ENCODE results near the gene TECPR1. TPM values are rescaled to one million over a fixed set of nuclear protein-coding genes. Genes with fewer than 3 reads are reported as not detected.

TECPR1 gene
- total RNA-seq, 1 experiment from 2014 or later = 13.9 TPM

DNA sequence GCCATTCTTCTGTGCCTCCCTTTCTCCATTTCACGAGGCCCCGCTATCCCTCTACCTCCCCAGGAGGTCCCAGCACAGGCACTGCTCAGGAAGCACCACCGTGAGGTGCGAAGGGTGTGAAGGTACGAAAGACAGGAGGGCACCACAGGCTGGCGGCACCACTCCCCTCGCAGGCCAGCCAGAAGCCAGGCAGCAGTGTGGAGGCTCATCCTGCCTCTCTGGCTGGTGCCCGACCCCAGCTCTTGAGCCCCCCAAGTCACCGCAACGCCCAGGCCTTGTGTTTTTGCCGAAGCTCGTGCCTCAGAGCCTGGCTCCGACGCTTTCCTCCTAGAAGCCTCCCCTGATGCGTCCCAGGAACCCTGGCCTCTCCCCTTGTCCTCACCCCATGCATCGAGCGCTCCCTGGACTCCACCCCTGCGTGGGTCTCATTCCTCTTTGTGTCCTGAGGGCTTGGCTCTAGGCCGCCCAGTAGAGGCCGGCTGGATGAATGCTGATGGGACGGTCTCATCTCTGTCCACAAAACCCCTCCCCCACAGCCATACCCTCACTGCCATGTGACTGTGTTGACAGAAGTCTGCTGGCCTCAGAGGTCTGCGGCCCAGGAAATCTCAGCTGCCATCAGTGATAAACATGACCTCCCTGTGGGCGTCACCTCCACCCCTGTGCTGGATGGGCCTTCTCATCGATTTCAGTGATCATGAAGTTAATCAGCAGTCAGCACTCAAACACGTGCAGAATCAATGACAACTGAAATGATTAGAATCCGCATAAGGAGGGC is 48.8 kb upstream of the TECPR1 start:
- no peak overlapping the region for H2BK20ac ChIP-seq (ENCODE audit: low read depth, low read length, poor library complexity, severe bottlenecking)
- Mint-ChIP-seq H3K4me1 (peaks cover 12 to 20% of the 10 kb centered on the region in 2 experiments), H3K4me3 (no peak overlapping the region; a peak in 1 of 5 replicates), H3K36me3 (ENCODE audit: insufficient read depth in 1 of 3, low read depth in 3 of 3) (peaks cover 28 to 58% (median 55%) of the 10 kb centered on the region in 3 experiments; a peak in 6 of 7 replicates), H3K9me3 (no peaks in the 10 kb centered on the region), H3K27me3 (ENCODE audit: low read depth) (no peaks in the 10 kb centered on the region), H3K27ac (peak overlapping the region; percentile 61 to 83 (median 72); a peak in 4 of 7 replicates)
- H4K20me1 ChIP-seq (ENCODE audit: control insufficient read depth, insufficient read depth, insufficient read length) = peaks cover 2% of the 10 kb centered on the region
- H3K23me2 ChIP-seq (ENCODE audit: insufficient read length, low read depth, low read length, poor library complexity, severe bottlenecking) = no peaks in the 10 kb centered on the region
- no peak overlapping the region for H3K23ac ChIP-seq (ENCODE audit: insufficient read length, low read depth, low read length)
- H2BK15ac ChIP-seq (ENCODE audit: low read depth, low read length) = no peak overlapping the region
- no peak overlapping the region for H2AK5ac ChIP-seq (ENCODE audit: insufficient read length, low read length)
- H3K79me1 ChIP-seq (ENCODE audit: insufficient read depth, low read depth, low read length, poor library complexity, severe bottlenecking) = no peaks in the 10 kb centered on the region
- H3K9me3 ChIP-seq (ENCODE audit: control insufficient read depth, low read depth, low read length) = no peaks in the 10 kb centered on the region
- no peak overlapping the region for H3K4ac ChIP-seq (ENCODE audit: low read depth, low read length)
- no peak overlapping the region for H2BK12ac ChIP-seq (ENCODE audit: insufficient read length, low read depth, low read length)
- no peak overlapping the region for H3K27ac ChIP-seq (ENCODE audit: insufficient read length, low read depth, low read length)
- no peak for DNase-seq
- H3K4me2 ChIP-seq (ENCODE audit: insufficient read depth, insufficient read length, low read length) = no peak overlapping the region
- peaks cover 3% of the 10 kb centered on the region; the same call in 1 of the 2 replicates for H3K4me1 ChIP-seq (ENCODE audit: insufficient read depth, low read length)
- H3T11ph ChIP-seq (ENCODE audit: low read length) = no peak overlapping the region
- no CpG with 5 or more reads among the region's 26 CpGs for WGBS (ENCODE audit: extremely low coverage, insufficient read length, low lambda C conversion rate)
- H4K91ac ChIP-seq (ENCODE audit: insufficient read length, low read depth, low read length) = no peak overlapping the region
- H3K56ac ChIP-seq (ENCODE audit: insufficient read length, low read depth, low read length) = no peak overlapping the region
- no peak overlapping the region for H4K5ac ChIP-seq (ENCODE audit: insufficient read length, low read depth, low read length)
- H3K14ac ChIP-seq (ENCODE audit: insufficient read depth, low read length) = no peak overlapping the region; the same call in 1 of the 2 replicates
- H2AFZ ChIP-seq (ENCODE audit: low read length) = no peak overlapping the region
- TF ChIP-seq, protein P1, sequence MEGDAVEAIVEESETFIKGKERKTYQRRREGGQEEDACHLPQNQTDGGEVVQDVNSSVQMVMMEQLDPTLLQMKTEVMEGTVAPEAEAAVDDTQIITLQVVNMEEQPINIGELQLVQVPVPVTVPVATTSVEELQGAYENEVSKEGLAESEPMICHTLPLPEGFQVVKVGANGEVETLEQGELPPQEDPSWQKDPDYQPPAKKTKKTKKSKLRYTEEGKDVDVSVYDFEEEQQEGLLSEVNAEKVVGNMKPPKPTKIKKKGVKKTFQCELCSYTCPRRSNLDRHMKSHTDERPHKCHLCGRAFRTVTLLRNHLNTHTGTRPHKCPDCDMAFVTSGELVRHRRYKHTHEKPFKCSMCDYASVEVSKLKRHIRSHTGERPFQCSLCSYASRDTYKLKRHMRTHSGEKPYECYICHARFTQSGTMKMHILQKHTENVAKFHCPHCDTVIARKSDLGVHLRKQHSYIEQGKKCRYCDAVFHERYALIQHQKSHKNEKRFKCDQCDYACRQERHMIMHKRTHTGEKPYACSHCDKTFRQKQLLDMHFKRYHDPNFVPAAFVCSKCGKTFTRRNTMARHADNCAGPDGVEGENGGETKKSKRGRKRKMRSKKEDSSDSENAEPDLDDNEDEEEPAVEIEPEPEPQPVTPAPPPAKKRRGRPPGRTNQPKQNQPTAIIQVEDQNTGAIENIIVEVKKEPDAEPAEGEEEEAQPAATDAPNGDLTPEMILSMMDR (conservative IDR thresholded peaks at IDR 0.05) = no peak
- no peak overlapping the region for H2BK5ac ChIP-seq (ENCODE audit: insufficient read length, low read length)
- H3K9ac ChIP-seq (ENCODE audit: extremely low read depth, insufficient read length, low read length) = no peak overlapping the region
- H2BK120ac ChIP-seq (ENCODE audit: low read depth, low read length, poor library complexity, severe bottlenecking) = no peak overlapping the region
- no peak overlapping the region for H3K18ac ChIP-seq (ENCODE audit: insufficient read length, low read depth, low read length)
- H4K8ac ChIP-seq (replicated peaks; ENCODE audit: insufficient read length, low read depth, low read length) = no peak overlapping the region
- no peaks in the 10 kb centered on the region for H3K79me2 ChIP-seq (ENCODE audit: insufficient read depth, low read length)
- H3K27me3 ChIP-seq (ENCODE audit: insufficient read depth, low read length) = no peaks in the 10 kb centered on the region
